HepG2 (cell line): ENCODE data around the gene TUBE1. TPM values are rescaled to one million over a fixed set of nuclear protein-coding genes. Genes with fewer than 3 reads are reported as not detected.

Experiments used
- AHR ChIP-seq: IDR thresholded peaks from 2 replicates; pipeline ENCODE4 v1.6.1; 2018; ENCODE audit warnings: missing genetic modification reagents, missing compliant biosample characterization
- AKAP8 ChIP-seq: sonication (generic); formaldehyde crosslinking; IDR thresholded peaks from 2 replicates; pipeline ENCODE4 v1.5.1; 2020; ENCODE audit warnings: mild to moderate bottlenecking, missing genetic modification reagents
- ATF7-NPFF ChIP-seq: sonication (generic); formaldehyde crosslinking; IDR thresholded peaks from 2 replicates; pipeline ENCODE4 v1.8.1; 2023; ENCODE audit warnings: mild to moderate bottlenecking, low read depth, missing genetic modification reagents, moderate library complexity
- BHLHE40 ChIP-seq: IDR thresholded peaks from 2 replicates; pipeline ENCODE4 v1.6.1; 2011; ENCODE audit warnings: low read length, improper control_type of control experiment
- BORCS8-MEF2B ChIP-seq: sonication (generic); formaldehyde crosslinking; IDR thresholded peaks from 2 replicates; pipeline ENCODE4 v1.8.0; 2022; ENCODE audit warnings: mild to moderate bottlenecking, missing genetic modification reagents
- CBFB ChIP-seq: sonication (generic); formaldehyde crosslinking; IDR thresholded peaks from 2 replicates; pipeline ENCODE4 v1.4.0; 2020; ENCODE audit warnings: missing genetic modification reagents
- CERS6 ChIP-seq: sonication (generic); formaldehyde crosslinking; IDR thresholded peaks from 2 replicates; pipeline ENCODE4 v1.5.0; 2020; ENCODE audit warnings: missing genetic modification reagents
- DRAP1 ChIP-seq: IDR thresholded peaks from 2 replicates; pipeline ENCODE4 v1.6.1; 2016; ENCODE audit warnings: missing genetic modification reagents, missing compliant biosample characterization
- FOXP4 ChIP-seq: sonication (generic); formaldehyde crosslinking; IDR thresholded peaks from 2 replicates; pipeline ENCODE4 v1.4.0; 2020; ENCODE audit warnings: missing genetic modification reagents
- HNF4A ChIP-seq: sonication (generic); formaldehyde crosslinking; IDR thresholded peaks from 2 replicates; pipeline ENCODE4 v1.4.0; 2020; ENCODE audit warnings: missing genetic modification reagents
- HOXA5 ChIP-seq: sonication (generic); formaldehyde crosslinking; IDR thresholded peaks from 2 replicates; pipeline ENCODE4 v1.4.0; 2020; ENCODE audit warnings: missing genetic modification reagents
- JUN ChIP-seq: sonication (generic); formaldehyde crosslinking; IDR thresholded peaks from 2 replicates; pipeline ENCODE4 v1.4.0; 2020; ENCODE audit warnings: mild to moderate bottlenecking, missing genetic modification reagents
- KAT7 ChIP-seq: IDR thresholded peaks from 2 replicates; pipeline ENCODE4 v1.6.1; 2018; ENCODE audit warnings: borderline replicate concordance, missing compliant biosample characterization
- KDM1A ChIP-seq: IDR thresholded peaks from 2 replicates; pipeline ENCODE4 v1.6.1; 2016; ENCODE audit warnings: missing compliant biosample characterization
- KDM5A ChIP-seq: fragments of 200-600 bp; sonication (generic); IDR thresholded peaks from 2 replicates; pipeline ENCODE4 v1.7.0; 2018; ENCODE audit warnings: antibody characterized with exemption, mild to moderate bottlenecking, low read length, borderline replicate concordance
- NKX3-1 ChIP-seq: sonication (generic); formaldehyde crosslinking; IDR thresholded peaks from 2 replicates; pipeline ENCODE4 v1.5.0; 2020; ENCODE audit warnings: missing genetic modification reagents
- TFDP2 ChIP-seq: sonication (generic); formaldehyde crosslinking; IDR thresholded peaks from 2 replicates; pipeline ENCODE4 v1.4.0; 2020; ENCODE audit warnings: missing genetic modification reagents
- TGIF2 ChIP-seq: IDR thresholded peaks from 2 replicates; pipeline ENCODE4 v1.6.1; 2016; ENCODE audit warnings: control low read depth, missing compliant biosample characterization
- THRA ChIP-seq: sonication (generic); formaldehyde crosslinking; IDR thresholded peaks from 2 replicates; pipeline ENCODE4 v1.4.0; 2020; ENCODE audit warnings: missing genetic modification reagents, borderline replicate concordance
- YEATS2 ChIP-seq: sonication (generic); formaldehyde crosslinking; IDR thresholded peaks from 2 replicates; pipeline ENCODE4 v1.4.0; 2020; ENCODE audit warnings: missing genetic modification reagents, borderline replicate concordance
- ZKSCAN1 ChIP-seq: fragments of 150-350 bp; IDR thresholded peaks from 2 replicates; pipeline ENCODE4 v1.6.1; 2014; ENCODE audit warnings: low read length
- ZNF20 ChIP-seq: sonication (generic); formaldehyde crosslinking; IDR thresholded peaks from 2 replicates; pipeline ENCODE4 v1.4.0; 2020; ENCODE audit warnings: mild to moderate bottlenecking, moderate library complexity, missing genetic modification reagents
- ZNF235 ChIP-seq: sonication (generic); formaldehyde crosslinking; IDR thresholded peaks from 2 replicates; pipeline ENCODE4 v1.8.1; 2023; ENCODE audit warnings: mild to moderate bottlenecking, missing genetic modification reagents, borderline replicate concordance
- ZNF264 ChIP-seq: sonication (generic); formaldehyde crosslinking; IDR thresholded peaks from 2 replicates; pipeline ENCODE4 v1.4.0; 2020; ENCODE audit warnings: missing genetic modification reagents
- ZNF292 ChIP-seq: sonication (generic); formaldehyde crosslinking; IDR thresholded peaks from 2 replicates; pipeline ENCODE4 v1.8.1; 2022; ENCODE audit warnings: mild to moderate bottlenecking, low read depth, missing genetic modification reagents, borderline replicate concordance
- ZNF713 ChIP-seq: sonication (generic); formaldehyde crosslinking; IDR thresholded peaks from 2 replicates; pipeline ENCODE4 v1.4.0; 2020; ENCODE audit warnings: mild to moderate bottlenecking, missing genetic modification reagents
- polyA plus RNA-seq, 8 experiments: library from polyadenylated mRNA; depleted of rRNA in 3 of 8; stranded (reverse) in 7 of 8; unstranded in 1 of 8; fragments of >200 nt; fragmentation: Illumina TruSeq in 4 of 8; extraction: Trizol in 4 of 8; gene quantifications; 2 replicates each; pipeline versions ENCODE4 v1.2.1 to v1.2.3, GENCODE V29; 2011 to 2016; ENCODE audit warnings: low read depth in 4 of 8, missing spikeins in 1 of 8, mixed read lengths in 1 of 8; ENCODE audit not compliant: insufficient read depth in 1 of 8
- total RNA-seq, 5 experiments: library from RNA; depleted of rRNA; stranded (reverse); fragments of >200 nt; fragmentation: Illumina TruSeq; extraction: Trizol; gene quantifications; 2 replicates each; pipeline ENCODE4 v1.2.3, GENCODE V29; 2016; ENCODE audit warnings: low read depth in 1 of 5

Gene TUBE1
- total and polyA plus RNA-seq, 2 of the 13 experiments (the other 11 are each of a cell fraction or from before 2014, with no cell fraction given) = 17.3 to 22.6 TPM

GRCh38 chr6:112087136-112087911 lies at the start of gene TUBE1, which contains the start of gene FAM229B (continued):
- TF ChIP-seq CBFB (CRISPR knock-in tag) (peak; percentile 77), KAT7 (peak; percentile 92), NKX3-1 (CRISPR knock-in tag) (no peak), AKAP8 (CRISPR knock-in tag) (0 out of 2 replicates have a peak, but pooled peaks have one; percentile 42), BORCS8-MEF2B (no peak; the same call in 1 of the 2 replicates), JUN (CRISPR knock-in tag) (no peak; the same call in 1 of the 2 replicates), YEATS2 (peak; percentile 83; the same call in 1 of the 2 replicates), BHLHE40 (no peak), ATF7-NPFF (CRISPR knock-in tag) (no peak), FOXP4 (no peak; the same call in 1 of the 2 replicates), TGIF2 (CRISPR knock-in tag) (no peak), ZKSCAN1 (no peak), AHR (peak; percentile 78; the same call in 1 of the 2 replicates), CERS6 (CRISPR knock-in tag) (no peak), TFDP2 (CRISPR knock-in tag) (peak; percentile 66), HNF4A (CRISPR knock-in tag) (peak; percentile 8; the same call in 1 of the 2 replicates), HOXA5 (CRISPR knock-in tag) (peak; percentile 65; the same call in 1 of the 2 replicates), ZNF264 (CRISPR knock-in tag) (peak; percentile 20; the same call in 1 of the 2 replicates), KDM5A (peak; percentile 67; the same call in 1 of the 2 replicates), THRA (CRISPR knock-in tag) (no peak), ZNF235 (CRISPR knock-in tag) (no peak), ZNF292 (CRISPR knock-in tag) (no peak; the same call in none of the 2 replicates), DRAP1 (CRISPR knock-in tag) (peak; percentile 65), ZNF20 (no peak), ZNF713 (CRISPR knock-in tag) (no peak), KDM1A (no peak)
